Stimulated activated memory B cell treated with anti-CD40 and anti-IgM and Interleukin-4, amounts not matched to agents 10 μg/mL and 1 μg/mL and 100 μg/mL, for 72 hours (primary cell): ENCODE results near the gene KCNC3.
"Not testable (repeated sequence)": the region's sequence is repeated elsewhere in the genome, so short reads cannot be mapped to it uniquely, and the experiment has no call there.

Experiments used
- ATAC-seq: fragments of 150-1000 bp; cut with Tn5 transposase; 2 replicates; pipeline ENCODE4 v1.10.0; 2021
- H3K27ac Mint-ChIP-seq: one replicate; pipeline ENCODE4 v1.8.0; 2022; ENCODE audit warnings: mild to moderate bottlenecking, mixed read lengths
- H3K27me3 Mint-ChIP-seq: one replicate; pipeline ENCODE4 v1.8.0; 2022; ENCODE audit warnings: mixed read lengths
- H3K36me3 Mint-ChIP-seq: one replicate; pipeline ENCODE4 v1.8.0; 2022; ENCODE audit warnings: mixed read lengths
- H3K4me1 Mint-ChIP-seq: one replicate; pipeline ENCODE4 v1.8.0; 2022; ENCODE audit warnings: mixed read lengths
- H3K4me3 Mint-ChIP-seq: one replicate; pipeline ENCODE4 v1.8.0; 2022; ENCODE audit warnings: mild to moderate bottlenecking, moderate library complexity, mixed read lengths
- H3K9me3 Mint-ChIP-seq: one replicate; pipeline ENCODE4 v1.8.0; 2022; ENCODE audit warnings: mixed read lengths

Gene KCNC3

DNA sequence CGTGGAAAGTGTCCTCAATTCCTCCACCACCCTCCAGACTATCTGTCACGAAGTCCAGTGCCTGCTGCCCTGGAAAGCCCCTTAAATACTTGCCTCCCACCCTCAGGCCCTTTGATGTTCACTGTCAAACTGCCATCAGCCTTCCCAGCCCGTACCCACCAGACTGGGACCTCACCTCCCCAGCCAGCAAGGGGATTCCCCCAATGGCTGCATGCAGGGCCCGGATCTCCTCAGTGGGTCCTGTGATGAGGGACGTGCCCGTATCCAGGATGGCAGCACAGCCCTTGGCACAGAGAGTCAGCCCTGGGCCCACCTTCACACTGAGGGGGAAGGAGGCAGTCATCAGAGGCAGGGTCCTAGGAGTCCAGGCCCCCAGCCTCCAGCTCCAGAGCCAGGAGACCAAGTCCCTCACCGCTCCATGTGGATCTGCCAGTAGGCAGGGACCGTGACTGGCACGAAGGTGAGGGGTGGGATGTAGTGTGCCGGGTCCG lies 30.2 kb upstream of the KCNC3 start:
- H3K36me3 Mint-ChIP-seq: peaks cover 10% of the 10 kb centered on the region
- peaks cover 5% of the 10 kb centered on the region for H3K9me3 Mint-ChIP-seq
- H3K27me3 Mint-ChIP-seq: no peaks in the 10 kb centered on the region
- peak overlapping the region; percentile 97 for H3K4me3 Mint-ChIP-seq
- H3K27ac Mint-ChIP-seq: peak overlapping the region; percentile 100
- ATAC-seq: no peak
- peaks cover 67% of the 10 kb centered on the region for H3K4me1 Mint-ChIP-seq

DNA sequence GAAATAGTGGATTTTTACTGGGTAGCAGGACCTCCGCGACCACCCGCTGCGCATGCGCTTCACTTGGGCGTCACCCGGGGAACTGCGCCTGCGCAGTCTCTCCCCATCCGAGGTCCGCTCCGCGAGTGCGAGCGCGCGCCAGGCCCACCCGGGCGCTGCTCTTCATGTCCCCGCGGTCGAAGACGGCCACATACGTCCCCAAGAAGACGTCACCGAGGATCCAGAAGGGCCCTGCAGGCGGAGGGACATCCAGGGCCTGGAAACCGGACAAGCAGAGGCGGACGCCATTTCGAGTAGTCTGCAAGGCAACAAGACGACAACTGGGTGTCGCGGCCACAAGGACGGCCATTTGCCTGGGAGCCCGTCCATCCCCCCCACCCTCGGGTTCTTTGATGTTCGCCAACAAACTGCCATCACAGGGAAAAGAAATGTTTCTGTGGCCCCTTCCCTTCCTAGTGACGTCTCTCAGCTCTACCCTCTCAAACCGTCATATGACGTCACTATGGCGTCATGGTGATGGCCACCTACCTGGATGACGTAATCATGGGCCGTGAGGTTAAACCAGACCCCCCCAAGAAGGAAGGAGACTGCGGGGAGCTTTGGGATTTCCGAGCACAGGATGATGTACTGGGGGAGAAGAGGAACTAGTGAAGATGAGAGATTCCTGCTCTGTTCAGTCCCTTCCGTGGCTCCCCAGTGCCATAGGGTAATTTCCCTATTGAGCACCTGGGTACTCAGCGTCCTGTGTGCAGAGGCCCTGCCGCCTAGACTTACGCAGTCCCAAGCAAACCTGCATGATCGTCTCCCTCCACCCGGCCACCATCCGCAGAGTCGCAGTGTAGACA lies 29.5 kb upstream of the KCNC3 start:
- Mint-ChIP-seq H3K4me1 (peaks cover 62% of the 10 kb centered on the region), H3K36me3 (peaks cover 10% of the 10 kb centered on the region), H3K4me3 (peak overlapping the region; percentile 97), H3K27me3 (no peaks in the 10 kb centered on the region), H3K9me3 (peaks cover 5% of the 10 kb centered on the region), H3K27ac (peak overlapping the region; percentile 100)
- peak; percentile 61 for ATAC-seq

DNA sequence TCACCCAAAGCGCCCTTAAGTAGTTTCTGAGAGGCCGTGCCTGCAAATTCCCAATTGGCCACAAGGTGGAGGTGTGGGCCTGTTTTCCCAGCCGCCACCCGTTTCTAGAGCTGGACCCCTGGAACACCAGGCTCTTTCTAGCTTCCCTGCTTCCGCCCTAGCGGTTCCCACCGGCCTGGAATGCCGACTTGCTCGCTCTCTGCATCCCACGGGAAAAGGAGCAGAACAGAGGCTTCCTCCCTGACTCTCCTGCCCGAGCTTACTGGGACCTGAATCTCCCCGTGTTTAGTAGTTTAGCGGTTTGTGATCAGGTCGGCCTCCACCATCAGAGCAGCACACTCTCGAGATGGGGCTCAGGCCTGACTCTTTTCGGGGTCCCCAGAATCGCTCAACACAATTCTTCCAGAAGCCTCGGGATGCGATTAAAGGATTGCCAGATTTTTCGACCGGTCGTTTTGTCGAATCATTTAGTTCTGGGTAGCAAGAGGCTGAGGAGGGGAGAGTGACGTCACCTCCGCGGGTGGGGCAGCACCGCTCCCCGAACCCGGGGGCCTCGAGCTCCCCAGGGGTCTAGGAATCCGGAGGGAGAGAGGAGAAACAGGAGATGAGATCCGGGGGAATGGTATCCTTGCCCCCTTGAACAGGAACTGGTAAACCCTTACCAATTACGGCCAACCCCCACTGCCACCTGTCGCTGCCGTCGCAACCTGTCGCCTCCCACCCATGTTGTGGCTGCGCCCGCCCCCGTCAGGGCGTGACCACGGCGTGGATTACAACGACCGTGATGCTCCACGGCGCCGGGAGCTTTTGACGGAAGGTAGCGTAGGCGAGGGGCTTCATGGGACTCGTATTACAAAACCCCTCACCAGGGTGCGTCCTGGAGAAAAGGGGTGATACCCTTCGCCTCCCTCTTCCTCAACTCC lies 28.3 kb upstream of the KCNC3 start:
- H3K4me3 Mint-ChIP-seq: peak overlapping the region; percentile 97
- peaks cover 53% of the 10 kb centered on the region for H3K4me1 Mint-ChIP-seq
- peak overlapping the region; percentile 100 for H3K27ac Mint-ChIP-seq
- peaks cover 5% of the 10 kb centered on the region for H3K9me3 Mint-ChIP-seq
- peaks cover 10% of the 10 kb centered on the region for H3K36me3 Mint-ChIP-seq
- peak; percentile 89 for ATAC-seq
- no peaks in the 10 kb centered on the region for H3K27me3 Mint-ChIP-seq

DNA sequence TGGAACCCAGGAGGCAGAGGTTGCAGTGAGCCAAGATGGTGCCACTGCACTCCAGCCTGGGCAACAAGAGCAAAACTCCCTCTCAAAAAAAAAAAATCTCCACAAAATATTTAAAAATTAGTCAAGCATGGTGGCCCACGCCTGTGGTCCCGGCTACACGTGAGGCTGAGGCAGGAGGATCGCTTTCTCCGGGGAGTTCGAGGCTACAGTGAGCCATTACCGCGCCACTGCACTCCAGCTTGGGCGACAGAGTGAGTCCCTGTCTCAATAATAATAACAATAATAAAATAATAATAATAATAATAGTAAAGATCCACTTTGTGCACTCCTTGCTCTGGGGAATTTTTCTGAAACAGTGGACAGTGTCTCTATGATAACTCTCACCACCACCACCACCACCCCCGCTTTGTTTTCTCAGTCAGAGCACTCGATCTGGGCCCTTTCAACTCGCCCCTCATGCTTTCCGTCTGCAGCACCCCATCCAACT lies 27.6 kb upstream of the KCNC3 start:
- H3K27ac Mint-ChIP-seq: peak overlapping the region; percentile 100
- peaks cover 5% of the 10 kb centered on the region for H3K9me3 Mint-ChIP-seq
- peak overlapping the region; percentile 97 for H3K4me3 Mint-ChIP-seq
- ATAC-seq: no peak
- peaks cover 46% of the 10 kb centered on the region for H3K4me1 Mint-ChIP-seq
- peaks cover 10% of the 10 kb centered on the region for H3K36me3 Mint-ChIP-seq
- H3K27me3 Mint-ChIP-seq: no peaks in the 10 kb centered on the region

DNA sequence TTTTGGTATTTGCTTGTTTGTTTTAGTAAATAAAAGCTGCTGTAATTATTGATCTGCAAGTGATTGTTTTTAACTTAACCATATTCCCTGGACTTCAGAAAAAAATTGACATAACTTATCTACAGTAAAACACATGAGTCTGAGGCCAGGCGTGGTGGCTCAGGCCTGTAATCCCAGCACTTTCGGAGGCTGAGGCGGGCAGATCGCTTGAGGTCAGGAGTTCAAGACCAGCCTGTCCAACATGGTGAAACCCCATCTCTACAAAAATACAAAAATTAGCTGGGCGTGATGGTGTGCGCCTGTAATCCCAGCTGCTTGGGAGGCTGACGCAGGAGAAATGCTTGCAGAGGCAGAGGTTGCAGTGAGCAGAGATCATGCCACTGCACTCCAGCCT lies 24.3 kb upstream of the KCNC3 start:
- not testable (repeated sequence) for ATAC-seq, H3K27ac Mint-ChIP-seq, H3K36me3 Mint-ChIP-seq, H3K9me3 Mint-ChIP-seq, H3K27me3 Mint-ChIP-seq, H3K4me3 Mint-ChIP-seq
- peaks cover 37% of the 10 kb centered on the region for H3K4me1 Mint-ChIP-seq

DNA sequence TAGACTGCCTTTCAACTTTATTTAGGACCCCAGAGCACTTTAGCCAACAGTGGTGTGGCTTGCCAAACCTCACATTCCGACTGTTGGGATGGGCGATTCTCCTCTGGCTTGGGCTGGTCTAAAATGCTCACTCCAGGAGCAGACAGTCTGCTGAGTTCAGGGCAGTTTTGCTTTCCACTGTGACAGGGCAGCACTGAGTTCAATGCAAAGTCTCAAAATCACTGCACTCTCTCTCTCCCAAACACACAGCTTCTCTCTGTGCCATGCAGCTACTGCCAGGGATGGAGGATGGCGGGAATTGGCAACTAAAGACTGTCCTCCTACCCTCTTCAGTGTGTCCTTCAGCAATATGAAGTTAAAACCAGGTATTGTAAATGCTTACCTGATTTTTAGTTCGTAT lies 23.1 kb upstream of the KCNC3 start:
- no peaks in the 10 kb centered on the region for H3K36me3 Mint-ChIP-seq
- no peak overlapping the region for H3K27ac Mint-ChIP-seq
- H3K4me1 Mint-ChIP-seq: peaks cover 39% of the 10 kb centered on the region
- no peak for ATAC-seq
- H3K9me3 Mint-ChIP-seq: no peaks in the 10 kb centered on the region
- no peaks in the 10 kb centered on the region for H3K27me3 Mint-ChIP-seq
- no peak overlapping the region for H3K4me3 Mint-ChIP-seq

DNA sequence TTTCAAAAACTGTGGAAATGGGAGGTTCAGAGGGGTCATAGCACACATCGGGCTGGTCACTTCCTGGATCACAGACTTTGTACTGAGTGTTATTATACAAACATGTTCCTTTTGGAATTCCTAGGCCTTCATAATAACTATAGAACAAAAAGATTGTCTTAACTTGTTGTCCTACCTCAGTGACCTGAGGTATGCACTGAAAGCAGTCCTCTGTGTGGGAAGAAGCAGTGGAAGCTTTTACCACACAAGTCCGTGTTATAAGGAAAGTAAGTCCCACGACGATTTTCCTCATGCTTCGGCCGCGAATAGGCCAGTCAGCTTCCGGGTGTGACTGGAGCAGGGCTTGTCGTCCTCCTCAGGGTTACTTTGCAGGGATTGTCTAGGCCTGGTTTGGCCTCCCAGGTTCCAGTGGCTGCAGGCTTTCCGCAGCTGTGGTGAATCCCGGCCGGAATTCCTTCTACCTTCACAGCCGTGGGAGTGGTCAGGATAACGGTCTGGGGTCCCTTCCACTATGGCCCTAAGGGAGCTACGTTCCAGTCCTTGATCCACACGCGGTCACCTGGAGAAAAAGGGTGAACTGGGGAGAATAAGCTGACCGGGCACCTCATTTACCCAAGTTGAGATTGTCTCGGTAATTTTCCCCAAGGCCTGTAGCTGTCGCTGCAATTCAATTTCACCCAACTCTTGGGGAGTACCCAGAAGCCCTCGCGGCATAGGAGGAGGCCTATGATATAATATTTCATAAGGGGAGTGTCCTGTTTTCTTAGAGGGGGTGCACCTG lies 20.3 kb upstream of the KCNC3 start:
- ATAC-seq: no peak
- Mint-ChIP-seq H3K36me3 (peaks cover 5% of the 10 kb centered on the region), H3K4me1 (peaks cover 57% of the 10 kb centered on the region), H3K9me3 (no peaks in the 10 kb centered on the region), H3K4me3 (no peak overlapping the region), H3K27ac (peak overlapping the region; percentile 94), H3K27me3 (no peaks in the 10 kb centered on the region)

DNA sequence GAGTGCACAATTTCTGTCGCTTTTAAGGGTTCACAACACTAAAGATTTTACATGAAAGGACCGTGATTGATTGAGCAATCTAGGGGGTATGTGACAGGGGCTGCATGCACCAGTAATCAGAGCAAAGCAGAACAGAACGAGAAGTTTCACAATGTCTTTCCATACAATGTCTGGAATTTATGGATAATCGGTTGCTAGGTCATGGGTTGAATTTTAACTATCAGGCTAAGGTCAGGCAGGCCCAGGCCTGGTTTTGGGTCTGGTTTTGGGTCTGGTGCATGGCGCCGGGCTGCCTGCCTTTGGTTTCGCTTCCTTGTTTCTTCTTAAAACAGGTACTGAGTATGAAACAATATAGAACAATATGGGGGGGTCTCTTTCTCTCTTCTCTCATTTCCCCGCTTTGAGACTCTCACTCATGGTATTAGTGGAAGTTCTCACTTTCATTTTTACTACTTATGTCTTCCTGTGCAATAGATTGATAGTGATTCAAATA lies 18.0 kb upstream of the KCNC3 start:
- Mint-ChIP-seq H3K4me1 (peaks cover 62% of the 10 kb centered on the region), H3K36me3 (peaks cover 17% of the 10 kb centered on the region), H3K4me3 (peak overlapping the region; percentile 30), H3K27ac (peak overlapping the region; percentile 94)
- peak; percentile 70 for ATAC-seq
- not testable (repeated sequence) for H3K27me3 Mint-ChIP-seq, H3K9me3 Mint-ChIP-seq

DNA sequence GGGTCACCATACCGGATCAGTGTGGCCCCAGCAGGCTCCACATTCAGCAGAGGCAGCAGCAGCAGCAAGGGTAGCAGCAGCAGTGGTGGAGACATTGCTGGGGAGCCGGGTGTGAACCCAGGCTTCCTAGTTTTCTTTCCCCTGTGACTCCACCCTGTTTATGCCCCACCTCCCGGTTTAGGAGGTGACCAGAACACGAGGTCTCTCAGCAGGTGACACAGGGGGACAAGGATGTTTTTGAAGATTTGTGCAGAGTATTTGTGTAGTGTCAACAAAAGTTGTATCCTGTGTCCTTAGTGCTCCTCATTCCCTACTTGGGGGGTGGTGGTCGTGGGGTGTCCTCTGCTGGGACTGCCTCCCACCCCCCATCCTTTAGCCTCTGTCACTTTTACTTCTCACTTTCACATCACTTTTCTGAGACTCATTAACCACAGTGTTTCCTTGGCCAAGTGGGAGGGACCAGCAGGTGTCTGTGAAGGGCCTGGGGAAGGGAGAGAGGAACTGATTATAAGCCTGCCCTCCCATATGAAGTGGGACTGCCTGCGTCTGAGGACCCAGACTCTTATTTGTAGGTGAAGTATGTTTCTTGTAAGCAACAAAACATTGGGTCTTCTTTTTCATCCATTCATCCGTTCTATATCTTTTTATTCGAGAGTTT lies 15.6 kb upstream of the KCNC3 start:
- no peaks in the 10 kb centered on the region for H3K27me3 Mint-ChIP-seq
- H3K9me3 Mint-ChIP-seq: no peaks in the 10 kb centered on the region
- peak overlapping the region; percentile 88 for H3K4me3 Mint-ChIP-seq
- peaks cover 66% of the 10 kb centered on the region for H3K4me1 Mint-ChIP-seq
- H3K27ac Mint-ChIP-seq: peak overlapping the region; percentile 94
- H3K36me3 Mint-ChIP-seq: peaks cover 31% of the 10 kb centered on the region
- peak; percentile 79 for ATAC-seq

DNA sequence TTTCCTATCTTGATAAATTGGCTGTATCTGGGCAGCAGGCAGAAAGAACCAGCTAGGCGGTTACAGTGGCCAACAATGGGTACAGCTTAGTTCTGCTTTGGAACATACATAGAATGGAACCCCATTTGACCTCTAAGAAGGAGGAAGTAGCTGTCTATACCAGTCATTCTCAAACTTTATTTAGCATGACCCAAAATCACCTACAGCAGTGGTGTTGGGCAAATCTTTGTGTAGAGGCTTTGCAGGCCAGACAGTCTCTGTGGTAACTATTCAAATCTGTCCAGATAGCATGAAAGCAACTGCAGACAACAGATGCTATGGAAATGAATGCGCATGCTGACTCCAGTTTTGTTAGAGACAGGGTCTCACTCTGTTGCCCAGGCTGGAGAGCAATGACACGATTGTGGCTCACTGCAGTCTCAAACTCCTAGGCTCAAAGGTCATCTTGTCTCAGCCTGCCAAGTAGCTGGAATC lies 12.0 kb upstream of the KCNC3 start:
- ATAC-seq: peak; percentile 87
- H3K9me3 Mint-ChIP-seq: no peaks in the 10 kb centered on the region
- peaks cover 64% of the 10 kb centered on the region for H3K4me1 Mint-ChIP-seq

DNA sequence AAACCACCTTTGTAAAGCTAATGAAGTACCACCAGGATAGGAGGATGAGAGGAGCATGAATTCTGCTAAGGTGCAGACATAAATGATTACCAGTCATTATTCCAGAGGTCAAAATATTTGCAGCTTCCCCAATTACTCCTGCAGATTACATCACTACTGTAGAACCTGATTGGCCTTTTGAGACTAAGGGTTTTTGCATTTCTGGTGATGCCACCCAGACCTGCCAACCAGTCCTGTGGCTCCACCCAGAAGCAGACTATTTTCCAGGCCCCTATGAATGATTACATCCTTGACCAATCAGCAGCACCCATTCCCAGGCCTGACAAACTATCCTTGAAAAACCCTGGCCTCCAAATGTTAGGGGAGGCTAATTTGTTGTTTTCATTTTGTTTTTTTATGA lies 11.2 kb upstream of the KCNC3 start:
- Mint-ChIP-seq H3K4me1 (peaks cover 64% of the 10 kb centered on the region), H3K9me3 (no peaks in the 10 kb centered on the region), H3K36me3 (peaks cover 66% of the 10 kb centered on the region), H3K4me3 (peak overlapping the region; percentile 78), H3K27me3 (no peaks in the 10 kb centered on the region), H3K27ac (peak overlapping the region; percentile 94)
- no peak for ATAC-seq

More for the DNA sequence above, 12.0 kb upstream of the KCNC3 start:
- Mint-ChIP-seq H3K27ac (peak overlapping the region; percentile 94), H3K27me3 (no peaks in the 10 kb centered on the region), H3K36me3 (peaks cover 62% of the 10 kb centered on the region), H3K4me3 (peak overlapping the region; percentile 78)

DNA sequence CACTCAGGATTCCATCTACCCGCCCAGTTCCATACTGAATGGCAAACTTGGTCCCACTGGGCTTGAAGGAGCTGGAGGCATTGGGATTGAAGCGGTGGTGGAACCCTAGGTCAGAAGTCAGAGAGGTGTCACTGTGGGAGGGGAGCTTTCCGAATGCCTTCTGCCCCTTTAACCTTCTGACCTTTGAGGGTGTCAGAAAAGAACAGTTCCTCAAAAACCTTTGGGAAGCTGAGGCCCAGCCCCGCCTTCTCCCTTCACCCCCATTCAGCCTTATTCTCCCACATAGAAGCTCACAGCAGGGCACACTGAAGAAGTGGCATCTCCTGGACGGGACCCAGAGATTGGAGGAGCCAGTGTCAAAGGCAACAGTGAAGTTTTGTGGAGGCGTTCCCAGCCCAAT lies 7.9 kb upstream of the KCNC3 start:
- Mint-ChIP-seq H3K4me1 (peaks cover 84% of the 10 kb centered on the region), H3K27ac (peak overlapping the region; percentile 47), H3K36me3 (peaks cover 73% of the 10 kb centered on the region), H3K4me3 (peak overlapping the region; percentile 72)
- not testable (repeated sequence) for H3K27me3 Mint-ChIP-seq, H3K9me3 Mint-ChIP-seq, ATAC-seq

DNA sequence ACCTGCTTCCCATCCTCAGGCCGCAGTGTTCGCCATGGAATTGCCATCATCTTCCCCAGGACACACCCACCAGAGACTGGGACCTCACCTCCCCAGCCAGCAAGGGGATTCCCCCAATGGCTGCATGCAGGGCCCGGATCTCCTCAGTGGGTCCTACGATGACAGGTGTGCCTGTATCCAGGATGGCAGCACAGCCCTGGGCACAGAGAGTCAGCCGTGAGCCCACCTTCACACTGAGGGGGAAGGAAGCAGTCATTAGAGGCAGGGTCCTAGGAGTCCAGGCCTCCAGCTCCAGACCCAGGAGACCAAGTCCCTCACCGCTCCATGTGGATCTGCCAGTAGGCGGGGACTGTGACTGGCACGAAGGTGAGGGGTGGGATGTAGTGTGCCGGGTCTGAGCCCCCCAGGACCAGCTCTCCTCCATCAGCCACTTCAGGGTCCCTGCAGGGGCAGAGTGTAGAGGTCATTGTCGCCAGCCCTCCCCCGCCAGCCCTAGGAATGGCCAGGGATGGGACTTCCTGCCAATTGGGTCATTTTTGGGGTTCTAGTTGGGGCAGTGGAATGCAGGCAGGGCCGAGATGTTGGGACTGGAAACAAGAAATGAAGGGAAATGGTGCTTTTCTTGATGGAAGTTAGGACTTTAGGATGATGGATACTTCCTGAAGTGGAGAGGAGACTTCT lies 5.7 kb upstream of the KCNC3 start:
- Mint-ChIP-seq H3K4me1 (peaks cover 90% of the 10 kb centered on the region), H3K27ac (peak overlapping the region; percentile 88), H3K36me3 (peaks cover 60% of the 10 kb centered on the region), H3K9me3 (no peaks in the 10 kb centered on the region), H3K27me3 (no peaks in the 10 kb centered on the region), H3K4me3 (peak overlapping the region; percentile 66)
- ATAC-seq: no peak
